CD4-positive, CD25-positive, alpha-beta regulatory T cell (primary cell): ENCODE data around the gene IGFL1. TPM values are rescaled to one million over a fixed set of nuclear protein-coding genes. Genes with fewer than 3 reads are reported as not detected.
A peak's percentile ranks its signal among the peaks of the same experiment; 100 is the strongest.
"Not testable (repeated sequence)": the region's sequence is repeated elsewhere in the genome, so short reads cannot be mapped to it uniquely, and the experiment has no call there.

ENCODE experiments used
- ATAC-seq, 2 donors: fragments of 150-1000 bp; cut with Tn5 transposase; one replicate each; pipeline ENCODE4 v1.10.0; 2021; ENCODE audit warnings: low read depth in 2 of 2, moderate number of reproducible peaks in 2 of 2, moderate library complexity in 1 of 2
- DNase-seq, 3 donors: peaks; one replicate each; pipeline versions ENCODE4 v3.0.0 to v3.0.0-alpha.2; 2012 to 2022; ENCODE audit warnings: mixed read lengths in 1 of 3
- H3K27ac ChIP-seq: one replicate; pipeline ENCODE4 v1.7.0; 2013; ENCODE audit warnings: mild to moderate bottlenecking, low read length; ENCODE audit not compliant: insufficient read depth, poor library complexity, severe bottlenecking
- H3K27me3 ChIP-seq: one replicate; pipeline ENCODE4 v1.7.0; 2013; ENCODE audit warnings: low read length; ENCODE audit not compliant: control insufficient read depth, insufficient read depth
- H3K36me3 ChIP-seq: one replicate; pipeline ENCODE4 v1.7.0; 2013; ENCODE audit warnings: mild to moderate bottlenecking, low read length, moderate library complexity; ENCODE audit not compliant: control insufficient read depth, insufficient read depth
- H3K4me1 ChIP-seq: 2 replicates; pipeline ENCODE4 v1.7.0; 2013; ENCODE audit warnings: mild to moderate bottlenecking, low read length; ENCODE audit not compliant: insufficient read depth, control insufficient read depth, poor library complexity, severe bottlenecking
- H3K4me3 ChIP-seq: one replicate; pipeline ENCODE4 v1.7.0; 2013; ENCODE audit warnings: low read depth, mild to moderate bottlenecking, low read length, moderate library complexity
- H3K9me3 ChIP-seq, 2 experiments: 1 replicate in 1 of 2; 2 replicates in 1 of 2; pipeline ENCODE4 v1.7.0; 2013; ENCODE audit warnings: low read length in 2 of 2, mild to moderate bottlenecking in 1 of 2, moderate library complexity in 1 of 2; ENCODE audit not compliant: control insufficient read depth in 2 of 2
- H3K27ac Mint-ChIP-seq, 3 donors: one replicate each; pipeline ENCODE4 v1.8.0; 2020 to 2022; ENCODE audit warnings: mild to moderate bottlenecking in 3 of 3, mixed read lengths in 3 of 3, moderate library complexity in 2 of 3
- H3K27me3 Mint-ChIP-seq: one replicate; pipeline ENCODE4 v1.8.0; 2022; ENCODE audit warnings: mild to moderate bottlenecking, mixed read lengths
- H3K36me3 Mint-ChIP-seq: one replicate; pipeline ENCODE4 v1.8.0; 2020; ENCODE audit warnings: mixed read lengths
- H3K4me1 Mint-ChIP-seq, 4 donors: one replicate each; pipeline ENCODE4 v1.8.0; 2020 to 2022; ENCODE audit warnings: mixed read lengths in 4 of 4, mild to moderate bottlenecking in 1 of 4
- H3K4me3 Mint-ChIP-seq, 4 donors: one replicate each; pipeline ENCODE4 v1.8.0; 2020 to 2022; ENCODE audit warnings: mild to moderate bottlenecking in 4 of 4, mixed read lengths in 4 of 4, moderate library complexity in 3 of 4
- H3K9me3 Mint-ChIP-seq, 7 donors: one replicate each; pipeline ENCODE4 v1.8.0; 2020 to 2022; ENCODE audit warnings: mixed read lengths in 7 of 7, mild to moderate bottlenecking in 3 of 7, moderate library complexity in 2 of 7
- polyA plus RNA-seq, 4 donors: library from polyadenylated mRNA; unstranded; fragments of 300-500 nt; fragmentation: Illumina TruSeq; gene quantifications; one replicate each; pipeline ENCODE4 v1.2.3, GENCODE V29; 2021
- total RNA-seq: library from RNA; stranded (reverse); gene quantifications from one replicate; pipeline ENCODE4 v1.2.3, GENCODE V29; 2022

The IGFL1 gene
- total RNA-seq (not detected), polyA plus RNA-seq (not detected)

DNA sequence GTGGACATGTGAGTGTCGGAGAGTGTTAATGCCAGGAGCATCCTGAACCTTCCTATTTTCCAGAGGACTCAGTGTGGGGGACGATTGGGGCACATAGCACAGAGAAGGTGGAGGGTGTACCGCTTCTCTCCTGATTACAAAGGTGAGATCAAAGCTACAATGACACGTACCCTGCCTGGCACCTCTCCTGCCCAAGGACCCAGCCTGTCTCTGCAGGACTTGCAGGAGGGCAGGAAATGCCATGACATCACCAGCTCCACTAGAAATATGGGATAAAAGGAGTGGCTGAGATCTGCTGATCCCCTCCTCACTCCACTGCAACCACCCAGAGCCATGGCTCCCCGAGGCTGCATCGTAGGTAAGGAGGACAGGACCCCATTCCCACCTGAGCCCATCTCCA lies at the start of gene IGFL1:
Gene IGFL1 (plus strand): TSS at position 301 of the 400 bp plus-strand sequence. CDS start 33 bp downstream, at position 334.
- Mint-ChIP-seq H3K9me3 (peaks cover 0 to 1% (median 0%) of the 10 kb centered on the region in 7 donors), H3K36me3 (no peaks in the 10 kb centered on the region), H3K4me1 (peaks cover 0 to 8% (median 2%) of the 10 kb centered on the region in 4 donors), H3K27me3 (peaks cover 17% of the 10 kb centered on the region), H3K27ac (peak within 1 kb of the TSS in 1 of 3 donors; percentile 85), H3K4me3 (no peak within 1 kb of the TSS)
- no peaks in the 10 kb centered on the region for H3K4me1 ChIP-seq
- DNase-seq (no peak), ATAC-seq (no peak)
- H3K36me3 ChIP-seq = no peaks in the 10 kb centered on the region
- no peak within 1 kb of the TSS for H3K27ac ChIP-seq
- H3K27me3 ChIP-seq = no peaks in the 10 kb centered on the region
- no peak within 1 kb of the TSS for H3K4me3 ChIP-seq
- no peaks in the 10 kb centered on the region for H3K9me3 ChIP-seq

DNA sequence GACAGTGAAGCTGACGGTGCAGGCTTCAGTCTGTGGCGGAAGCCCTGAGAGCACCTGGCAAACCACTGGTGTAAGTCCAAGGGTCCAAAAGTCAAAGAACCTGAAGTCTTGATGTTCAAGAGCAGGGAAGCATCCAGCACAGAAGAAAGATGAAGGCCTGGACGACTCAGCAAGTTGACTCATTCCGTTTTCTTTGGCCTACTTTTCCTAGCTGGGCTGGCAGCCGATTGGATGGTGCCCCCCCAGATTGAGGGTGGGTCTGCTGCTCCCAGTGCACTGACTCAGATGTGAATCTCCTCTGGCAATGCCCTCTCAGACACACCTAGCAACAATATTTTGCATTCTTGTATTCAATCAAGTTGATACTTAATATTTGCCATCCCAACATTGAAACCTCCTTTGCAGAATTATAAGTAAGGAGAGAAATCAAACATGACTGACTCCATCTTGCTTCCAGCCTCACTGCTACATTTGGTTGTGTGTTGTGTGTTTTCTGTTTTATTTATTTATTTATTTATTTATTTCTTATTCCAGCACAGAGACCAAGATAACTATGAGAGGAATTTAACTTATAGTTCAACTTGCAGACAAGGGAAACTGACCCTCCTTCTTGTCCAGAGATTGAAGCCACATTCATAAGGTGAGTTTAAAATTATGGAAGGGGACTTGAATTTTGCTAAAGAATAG lies 48.7 kb upstream of the IGFL1 start:
- Histone ChIP-seq H3K27ac (no peak overlapping the region), H3K27me3 (no peaks in the 10 kb centered on the region), H3K36me3 (no peaks in the 10 kb centered on the region), H3K4me1 (no peaks in the 10 kb centered on the region), H3K9me3 (no peaks in the 10 kb centered on the region), H3K4me3 (no peak overlapping the region)
- no peak overlapping the region for H3K4me3 Mint-ChIP-seq
- H3K4me1 Mint-ChIP-seq = peaks cover 0 to 5% (median 0%) of the 10 kb centered on the region in 4 donors
- ATAC-seq = no peak
- H3K36me3 Mint-ChIP-seq = no peaks in the 10 kb centered on the region
- DNase-seq = no peak
- H3K27ac Mint-ChIP-seq = no peak overlapping the region
- peaks cover 21% of the 10 kb centered on the region for H3K27me3 Mint-ChIP-seq
- H3K9me3 Mint-ChIP-seq = no peaks in the 10 kb centered on the region

DNA sequence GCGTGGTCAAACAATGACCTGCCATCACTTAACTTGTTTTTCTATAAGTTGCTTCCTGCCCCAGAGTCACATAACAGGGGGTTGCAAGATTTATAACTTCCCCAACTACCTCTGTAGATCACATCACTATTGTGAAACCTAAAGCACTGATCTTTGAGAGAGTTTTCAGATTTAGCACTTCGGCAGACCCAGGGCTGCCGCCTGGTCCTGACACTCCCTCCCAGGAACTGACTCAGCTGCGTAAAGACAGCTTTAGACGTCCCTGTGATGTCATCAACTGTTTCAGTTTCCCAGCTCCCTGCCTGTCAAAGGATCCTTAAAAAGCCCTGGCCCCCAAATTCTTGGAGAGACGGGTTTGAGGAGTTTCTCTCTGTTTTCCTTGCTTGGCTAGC lies 48.2 kb upstream of the IGFL1 start:
- no peaks in the 10 kb centered on the region for H3K36me3 Mint-ChIP-seq
- ATAC-seq (no peak), DNase-seq (peak in 1 of 3 donors; percentile 2)
- H3K27ac Mint-ChIP-seq = no peak overlapping the region
- Histone ChIP-seq H3K4me1 (no peaks in the 10 kb centered on the region), H3K27ac (no peak overlapping the region), H3K9me3 (no peaks in the 10 kb centered on the region), H3K27me3 (no peaks in the 10 kb centered on the region), H3K4me3 (no peak overlapping the region), H3K36me3 (no peaks in the 10 kb centered on the region)
- no peaks in the 10 kb centered on the region for H3K9me3 Mint-ChIP-seq
- peaks cover 21% of the 10 kb centered on the region for H3K27me3 Mint-ChIP-seq
- no peak overlapping the region for H3K4me3 Mint-ChIP-seq
- H3K4me1 Mint-ChIP-seq = peaks cover 0 to 5% (median 0%) of the 10 kb centered on the region in 4 donors

- no peaks in the 10 kb centered on the region for H3K9me3 Mint-ChIP-seq
- H3K27me3 Mint-ChIP-seq = peaks cover 21% of the 10 kb centered on the region
- DNase-seq (no peak), ATAC-seq (no peak)
- no peak overlapping the region for H3K4me3 ChIP-seq
- H3K27me3 ChIP-seq = no peaks in the 10 kb centered on the region
- no peaks in the 10 kb centered on the region for H3K9me3 ChIP-seq
- H3K36me3 ChIP-seq = no peaks in the 10 kb centered on the region
- H3K27ac ChIP-seq = no peak overlapping the region
- peaks cover 0 to 5% (median 0%) of the 10 kb centered on the region in 4 donors for H3K4me1 Mint-ChIP-seq
- no peak overlapping the region for H3K27ac Mint-ChIP-seq
- no peak overlapping the region for H3K4me3 Mint-ChIP-seq
- no peaks in the 10 kb centered on the region for H3K36me3 Mint-ChIP-seq
- H3K4me1 ChIP-seq = no peaks in the 10 kb centered on the region
Observed at GRCh38 chr19:46182476-46182875, 47.1 kb upstream of the IGFL1 start.

DNA sequence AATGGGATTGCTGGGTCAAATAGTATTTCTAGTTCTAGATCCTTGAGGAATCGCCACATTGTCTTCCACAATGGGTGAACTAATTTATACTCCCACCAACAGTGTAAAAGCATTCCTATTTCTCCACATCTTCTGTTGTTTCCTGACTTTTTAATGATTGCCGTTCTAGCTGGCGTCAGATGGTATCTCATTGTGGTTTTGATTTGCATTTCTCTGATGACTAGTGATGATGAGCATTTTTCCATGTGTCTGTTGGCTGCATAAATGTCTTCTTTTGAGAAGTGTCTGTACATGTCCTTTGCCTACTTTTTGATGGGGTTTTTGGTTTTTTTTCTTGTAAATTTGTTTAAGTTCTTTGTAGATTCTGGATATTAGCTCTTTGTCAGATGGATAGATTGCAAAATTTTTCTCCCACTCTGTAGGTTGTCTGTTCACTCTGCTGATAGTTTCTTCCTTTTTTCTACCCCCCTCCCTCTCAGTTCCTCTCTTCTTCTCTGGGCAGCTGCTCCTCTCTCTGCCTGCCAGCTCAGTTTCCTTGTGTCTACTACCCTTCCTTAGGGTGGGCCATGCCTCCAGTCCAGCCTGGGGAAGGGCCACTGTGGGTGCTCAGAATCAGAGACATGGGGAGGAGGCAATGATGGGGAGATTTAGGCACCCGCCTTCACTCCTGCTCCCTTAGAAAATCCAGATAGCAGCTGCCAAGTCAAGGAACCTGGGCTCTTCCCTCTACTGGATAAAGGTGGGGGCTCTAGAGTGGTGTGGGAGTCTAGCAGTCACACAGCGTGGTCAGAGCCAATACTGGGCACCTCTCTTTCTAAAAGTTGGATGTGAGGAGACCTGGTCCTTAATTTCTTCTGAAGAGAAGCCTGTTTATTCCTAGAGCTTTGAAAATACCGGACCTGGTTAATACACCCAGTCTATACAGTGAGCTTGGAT lies 44.5 kb upstream of the IGFL1 start:
- not testable (repeated sequence) for H3K9me3 Mint-ChIP-seq, H3K27me3 ChIP-seq, H3K4me3 Mint-ChIP-seq, H3K36me3 Mint-ChIP-seq, H3K4me1 ChIP-seq, H3K27ac Mint-ChIP-seq, H3K36me3 ChIP-seq, H3K4me3 ChIP-seq, H3K9me3 ChIP-seq, H3K27ac ChIP-seq, DNase-seq, ATAC-seq, H3K4me1 Mint-ChIP-seq
- H3K27me3 Mint-ChIP-seq = peaks cover 25% of the 10 kb centered on the region

DNA sequence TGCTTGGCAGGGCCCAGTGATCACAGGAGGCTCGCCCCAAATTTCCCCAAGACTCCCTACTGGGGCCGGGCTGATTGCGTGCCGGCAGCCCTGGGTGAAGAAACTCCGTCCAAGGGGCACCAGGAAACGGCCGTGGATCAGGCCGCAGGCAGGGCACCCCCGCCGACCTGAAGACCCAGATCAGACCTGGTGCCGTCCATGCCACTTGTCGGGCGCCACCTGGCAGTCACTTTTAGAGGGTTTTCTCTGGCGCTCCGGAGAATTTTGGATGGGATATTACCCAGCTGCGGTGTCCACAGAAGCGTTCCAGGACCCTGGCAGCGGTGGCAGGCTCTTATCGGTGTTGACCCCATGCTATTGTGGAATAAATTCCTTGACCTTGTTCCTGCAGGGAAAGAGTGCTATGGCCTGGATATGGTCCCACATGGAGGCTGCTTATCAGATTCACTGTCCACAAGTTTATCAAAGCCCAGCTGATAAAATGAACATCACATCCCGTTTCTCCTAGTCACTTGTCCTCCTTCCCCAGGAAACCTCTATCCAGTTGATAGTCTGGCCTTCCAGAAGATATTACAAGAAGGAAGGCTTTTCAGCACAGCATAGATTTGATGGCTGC lies 43.3 kb upstream of the IGFL1 start:
- Histone ChIP-seq H3K27ac (no peak overlapping the region), H3K27me3 (peaks cover 6% of the 10 kb centered on the region), H3K4me3 (no peak overlapping the region), H3K9me3 (no peaks in the 10 kb centered on the region), H3K4me1 (no peaks in the 10 kb centered on the region), H3K36me3 (no peaks in the 10 kb centered on the region)
- Mint-ChIP-seq H3K4me3 (no peak overlapping the region), H3K36me3 (no peaks in the 10 kb centered on the region), H3K27me3 (peaks cover 32% of the 10 kb centered on the region), H3K9me3 (peaks cover 0 to 2% (median 0%) of the 10 kb centered on the region in 7 donors), H3K4me1 (peaks cover 0 to 5% (median 0%) of the 10 kb centered on the region in 4 donors), H3K27ac (no peak overlapping the region)
- ATAC-seq (no peak), DNase-seq (no peak)

DNA sequence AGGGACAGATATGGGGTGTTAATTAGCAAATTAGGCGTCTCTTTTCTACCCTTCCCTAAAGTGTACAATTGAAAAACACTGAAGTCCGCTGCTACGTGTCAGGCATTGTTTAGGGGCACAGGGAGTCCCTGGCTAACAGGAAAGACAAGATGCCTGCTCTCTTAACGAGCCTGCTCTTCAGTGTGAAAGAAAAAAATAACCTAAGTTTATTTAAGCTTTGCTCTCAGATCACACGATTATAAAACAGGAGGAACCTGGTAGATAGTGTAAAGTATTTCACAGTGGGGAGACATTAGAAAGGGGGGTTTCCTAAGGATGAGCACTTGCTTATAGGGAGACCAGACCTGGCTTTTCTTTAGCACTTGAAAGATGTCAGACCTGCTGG lies 42.8 kb upstream of the IGFL1 start:
- no peak overlapping the region for H3K27ac ChIP-seq
- peaks cover 32% of the 10 kb centered on the region for H3K27me3 Mint-ChIP-seq
- peaks cover 0 to 2% (median 0%) of the 10 kb centered on the region in 7 donors for H3K9me3 Mint-ChIP-seq
- no peak overlapping the region for H3K27ac Mint-ChIP-seq
- H3K4me3 Mint-ChIP-seq = no peak overlapping the region
- no peaks in the 10 kb centered on the region for H3K36me3 Mint-ChIP-seq
- DNase-seq (no peak), ATAC-seq (no peak)
- peaks cover 0 to 5% (median 0%) of the 10 kb centered on the region in 4 donors for H3K4me1 Mint-ChIP-seq
- H3K4me1 ChIP-seq = no peaks in the 10 kb centered on the region
- no peaks in the 10 kb centered on the region for H3K36me3 ChIP-seq
- H3K27me3 ChIP-seq = peaks cover 6% of the 10 kb centered on the region
- no peak overlapping the region for H3K4me3 ChIP-seq
- H3K9me3 ChIP-seq = no peaks in the 10 kb centered on the region
